Measurements from ENCODE around the gene GALR1. TPM values are rescaled to one million over a fixed set of nuclear protein-coding genes. Genes with fewer than 3 reads are reported as not detected.

The GALR1 gene
- total RNA-seq, 4 donors from 2014 or later = 0.12 to 0.62 (median 0.31) TPM

DNA sequence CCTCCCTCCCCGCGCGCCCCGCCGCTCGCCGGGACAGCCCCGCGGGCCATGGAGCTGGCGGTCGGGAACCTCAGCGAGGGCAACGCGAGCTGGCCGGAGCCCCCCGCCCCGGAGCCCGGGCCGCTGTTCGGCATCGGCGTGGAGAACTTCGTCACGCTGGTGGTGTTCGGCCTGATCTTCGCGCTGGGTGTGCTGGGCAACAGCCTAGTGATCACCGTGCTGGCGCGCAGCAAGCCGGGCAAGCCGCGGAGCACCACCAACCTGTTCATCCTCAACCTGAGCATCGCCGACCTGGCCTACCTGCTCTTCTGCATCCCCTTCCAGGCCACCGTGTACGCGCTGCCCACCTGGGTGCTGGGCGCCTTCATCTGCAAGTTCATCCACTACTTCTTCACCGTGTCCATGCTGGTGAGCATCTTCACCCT is 865 bp downstream of the GALR1 start:
- Histone ChIP-seq H3K9me3 (peaks cover 0 to 21% (median 0%) of the 10 kb centered on the region in 3 donors), H3K27ac (no peak overlapping the region), H3K4me1 (peaks cover 0 to 29% (median 11%) of the 10 kb centered on the region in 3 donors), H3K36me3 (no peaks in the 10 kb centered on the region), H3K4me3 (peak overlapping the region in 1 of 2 donors; percentile 36), H3K27me3 (peaks cover 70% of the 10 kb centered on the region)
- TF ChIP-seq POLR2A (IDR thresholded peaks at IDR 0.05) (no peak), POLR2AphosphoS5 (IDR thresholded peaks at IDR 0.05) (no peak), EP300 (IDR thresholded peaks at IDR 0.05) (no peak)
- TF ChIP-seq, protein P1, sequence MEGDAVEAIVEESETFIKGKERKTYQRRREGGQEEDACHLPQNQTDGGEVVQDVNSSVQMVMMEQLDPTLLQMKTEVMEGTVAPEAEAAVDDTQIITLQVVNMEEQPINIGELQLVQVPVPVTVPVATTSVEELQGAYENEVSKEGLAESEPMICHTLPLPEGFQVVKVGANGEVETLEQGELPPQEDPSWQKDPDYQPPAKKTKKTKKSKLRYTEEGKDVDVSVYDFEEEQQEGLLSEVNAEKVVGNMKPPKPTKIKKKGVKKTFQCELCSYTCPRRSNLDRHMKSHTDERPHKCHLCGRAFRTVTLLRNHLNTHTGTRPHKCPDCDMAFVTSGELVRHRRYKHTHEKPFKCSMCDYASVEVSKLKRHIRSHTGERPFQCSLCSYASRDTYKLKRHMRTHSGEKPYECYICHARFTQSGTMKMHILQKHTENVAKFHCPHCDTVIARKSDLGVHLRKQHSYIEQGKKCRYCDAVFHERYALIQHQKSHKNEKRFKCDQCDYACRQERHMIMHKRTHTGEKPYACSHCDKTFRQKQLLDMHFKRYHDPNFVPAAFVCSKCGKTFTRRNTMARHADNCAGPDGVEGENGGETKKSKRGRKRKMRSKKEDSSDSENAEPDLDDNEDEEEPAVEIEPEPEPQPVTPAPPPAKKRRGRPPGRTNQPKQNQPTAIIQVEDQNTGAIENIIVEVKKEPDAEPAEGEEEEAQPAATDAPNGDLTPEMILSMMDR (IDR thresholded peaks at IDR 0.05) = no peak
- no peak for ATAC-seq
- WGBS, 2 donors (ENCODE audit: low coverage in 1 of 2) = 0% methylated on average over 5 of the region's 40 CpGs; no CpG with 5 or more reads in 1 of the 2 donors

DNA sequence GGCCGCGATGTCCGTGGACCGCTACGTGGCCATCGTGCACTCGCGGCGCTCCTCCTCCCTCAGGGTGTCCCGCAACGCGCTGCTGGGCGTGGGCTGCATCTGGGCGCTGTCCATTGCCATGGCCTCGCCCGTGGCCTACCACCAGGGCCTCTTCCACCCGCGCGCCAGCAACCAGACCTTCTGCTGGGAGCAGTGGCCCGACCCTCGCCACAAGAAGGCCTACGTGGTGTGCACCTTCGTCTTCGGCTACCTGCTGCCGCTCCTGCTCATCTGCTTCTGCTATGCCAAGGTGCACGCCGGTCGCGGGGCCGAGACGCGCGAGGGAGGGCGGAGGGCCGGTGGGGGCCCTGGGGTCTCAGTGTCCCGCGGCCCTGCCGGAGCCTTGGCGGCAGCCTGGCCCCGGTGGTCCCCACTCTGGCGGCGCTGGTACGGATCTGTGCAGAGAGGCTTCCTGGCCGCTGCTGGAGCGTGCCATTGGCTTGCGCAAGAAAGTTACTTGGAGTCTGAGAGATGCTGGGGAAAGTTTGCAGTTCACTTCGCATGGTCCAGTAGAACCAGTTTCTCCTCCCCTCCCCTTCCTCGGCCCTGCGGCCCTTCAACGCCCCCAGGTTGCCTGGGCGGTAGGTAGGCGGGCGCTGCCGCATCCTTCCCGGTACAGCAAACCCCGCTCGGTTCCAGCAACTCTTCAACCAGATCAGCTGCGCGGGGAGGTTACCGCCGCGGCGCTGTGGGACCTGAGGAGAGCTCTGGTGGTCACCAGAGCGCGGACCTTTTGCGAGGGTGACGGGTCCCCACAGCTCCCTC is 1.5 kb downstream of the GALR1 start:
- peak overlapping the region in 1 of 2 donors; percentile 36 for H3K4me3 ChIP-seq
- peak; percentile 16 for ATAC-seq

DNA sequence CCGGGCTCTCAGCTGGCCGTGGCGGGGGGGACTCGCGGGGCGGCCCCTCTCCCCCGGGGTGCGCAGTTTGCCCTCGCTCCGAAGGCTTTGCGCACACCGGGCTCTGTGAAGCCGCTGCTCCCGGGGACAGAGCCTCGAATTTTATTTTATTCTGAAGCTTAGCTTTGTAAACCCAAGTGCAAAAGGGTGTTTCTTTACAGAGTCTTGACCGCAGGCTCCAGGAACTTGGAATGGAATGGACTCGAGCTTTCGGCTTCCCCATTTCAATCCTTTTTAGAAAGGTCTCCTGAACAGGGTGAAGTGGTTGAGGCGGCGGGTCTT is 2.0 kb downstream of the GALR1 start:
- H3K9me3 ChIP-seq = peaks cover 0 to 19% (median 0%) of the 10 kb centered on the region in 3 donors
- peaks cover 73% of the 10 kb centered on the region for H3K27me3 ChIP-seq
- peak overlapping the region in 1 of 2 donors; percentile 36 for H3K4me3 ChIP-seq
- H3K36me3 ChIP-seq = no peaks in the 10 kb centered on the region
- WGBS, 2 donors (ENCODE audit: low coverage in 1 of 2) = 11 to 25% methylated on average over 4 to 5 of the region's 20 CpGs
- peaks cover 0 to 29% (median 11%) of the 10 kb centered on the region in 3 donors for H3K4me1 ChIP-seq
- TF ChIP-seq POLR2A (IDR thresholded peaks at IDR 0.05) = no peak
- TF ChIP-seq, protein P1 (IDR thresholded peaks at IDR 0.05) = no peak
- TF ChIP-seq EP300 (IDR thresholded peaks at IDR 0.05) = no peak
- H3K27ac ChIP-seq = no peak overlapping the region
- no peak for ATAC-seq

More for the DNA sequence above, 1.5 kb downstream of the GALR1 start:
- 0% methylated on average over 2 of the region's 67 CpGs; no CpG with 5 or more reads in 1 of the 2 donors for WGBS, 2 donors (ENCODE audit: low coverage in 1 of 2)
- H3K9me3 ChIP-seq = peaks cover 0 to 21% (median 0%) of the 10 kb centered on the region in 3 donors
- H3K27ac ChIP-seq = no peak overlapping the region
- H3K4me1 ChIP-seq = peaks cover 0 to 29% (median 11%) of the 10 kb centered on the region in 3 donors
- TF ChIP-seq POLR2A (IDR thresholded peaks at IDR 0.05) (no peak), POLR2AphosphoS5 (IDR thresholded peaks at IDR 0.05) (no peak), EP300 (IDR thresholded peaks at IDR 0.05) (no peak)
- TF ChIP-seq, protein P1 (IDR thresholded peaks at IDR 0.05) = no peak
- H3K27me3 ChIP-seq = peaks cover 74% of the 10 kb centered on the region
- H3K36me3 ChIP-seq = no peaks in the 10 kb centered on the region

DNA sequence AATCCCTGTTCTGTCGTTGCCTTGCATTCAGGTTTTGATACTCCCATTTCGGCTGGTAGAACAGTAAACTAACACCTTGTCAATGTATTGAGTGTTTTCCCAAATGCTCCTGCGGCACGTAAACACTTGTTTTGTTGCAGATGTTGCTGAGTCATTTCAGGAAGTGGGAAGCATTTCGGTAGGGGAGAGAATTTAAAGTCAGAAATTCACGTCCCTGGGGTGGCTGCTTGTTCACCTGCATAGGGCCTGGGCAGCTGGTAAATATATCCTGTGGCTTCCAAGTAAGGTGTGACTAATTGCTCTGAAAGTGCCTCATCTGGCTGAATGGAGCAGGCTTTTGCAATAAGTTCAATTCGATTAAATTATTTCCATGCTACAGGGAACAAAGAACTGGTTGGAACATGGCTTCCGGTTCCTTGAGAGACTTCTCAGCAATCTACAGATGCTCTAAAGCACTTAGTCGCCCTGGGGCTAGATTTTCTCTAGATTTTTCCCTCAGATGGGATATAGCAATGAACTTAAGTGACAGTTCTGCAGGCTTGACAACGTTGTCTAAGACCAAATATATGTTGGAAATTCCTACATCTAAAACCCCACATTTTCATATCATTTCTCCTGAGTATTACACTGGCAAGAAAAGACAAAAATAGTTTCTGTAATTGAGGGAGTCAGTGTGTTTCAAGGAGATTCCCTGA is 5.2 kb downstream of the GALR1 start:
- no peak overlapping the region for H3K27ac ChIP-seq
- WGBS, 2 donors (ENCODE audit: low coverage in 1 of 2) = 45 to 57% methylated on average over 7 to 8 of the region's 10 CpGs
- ATAC-seq = no peak
- H3K4me1 ChIP-seq = peaks cover 0 to 17% (median 9%) of the 10 kb centered on the region in 3 donors
- TF ChIP-seq, protein P1 (IDR thresholded peaks at IDR 0.05) = no peak
- TF ChIP-seq POLR2AphosphoS5 (IDR thresholded peaks at IDR 0.05) (no peak), POLR2A (IDR thresholded peaks at IDR 0.05) (no peak), EP300 (IDR thresholded peaks at IDR 0.05) (no peak)
- H3K4me3 ChIP-seq = no peak overlapping the region
- H3K27me3 ChIP-seq = peaks cover 49% of the 10 kb centered on the region
- H3K36me3 ChIP-seq = no peaks in the 10 kb centered on the region
- H3K9me3 ChIP-seq = no peaks in the 10 kb centered on the region
